OCI-LY7 (cell line): Measurements from ENCODE around the gene FRRS1L. TPM values are rescaled to one million over a fixed set of nuclear protein-coding genes. Genes with fewer than 3 reads are reported as not detected.

ENCODE experiments used
- BruUV-seq: library from RNA; stranded (reverse); fragments of 400-500 nt; replicated peaks from 2 replicates; lab custom pipeline; 2021; lab: Mats Ljungman, UMichigan
- CTCF ChIA-PET: fragments of 300-600 bp; sonication (Branson Sonifier 250); formaldehyde crosslinking; loops from one replicate; lab custom pipeline; 2022; ENCODE audit warnings: antibody characterized with exemption; ENCODE audit not compliant: unreplicated experiment; lab: Charles Lee
- POLR2A ChIA-PET: fragments of 300-600 bp; sonication (Branson Sonifier 250); formaldehyde crosslinking; loops from one replicate; lab custom pipeline; 2022; ENCODE audit warnings: antibody characterized with exemption; lab: Charles Lee
- DNase-seq: peaks from one replicate; pipeline ENCODE4 v3.0.0-alpha.2; 2015; ENCODE audit warnings: low spot score
- H2AFZ ChIP-seq: fragments of 200-600 bp; sonication (generic), shearing (Covaris generic); 2 replicates; pipeline ENCODE4 v1.6.1; 2014; ENCODE audit warnings: mild to moderate bottlenecking, antibody characterized with exemption, low read length, moderate library complexity
- H3K27ac ChIP-seq: fragments of 200-600 bp; sonication (generic); 2 replicates; pipeline ENCODE4 v1.5.1; 2014; ENCODE audit warnings: mixed run types, low read depth, mild to moderate bottlenecking, moderate library complexity, low read length, inconsistent platforms; ENCODE audit not compliant: poor library complexity, severe bottlenecking
- H3K36me3 ChIP-seq: fragments of 200-600 bp; sonication (generic); 2 replicates; pipeline ENCODE4 v1.6.1; 2014; ENCODE audit warnings: mild to moderate bottlenecking, antibody characterized with exemption, low read length, moderate library complexity, mixed read lengths; ENCODE audit not compliant: insufficient read depth
- H3K4me1 ChIP-seq: fragments of 200-600 bp; sonication (generic); 2 replicates; pipeline ENCODE4 v1.5.1; 2014; ENCODE audit warnings: mild to moderate bottlenecking, low read length; ENCODE audit not compliant: insufficient read depth, poor library complexity, severe bottlenecking
- H3K4me2 ChIP-seq: fragments of 200-600 bp; sonication (generic); 2 replicates; pipeline ENCODE4 v1.6.1; 2014; ENCODE audit warnings: mild to moderate bottlenecking, low read length
- H3K4me3 ChIP-seq: fragments of 200-600 bp; sonication (generic); 2 replicates; pipeline ENCODE4 v1.5.1; 2014; ENCODE audit warnings: mild to moderate bottlenecking, low read depth, low read length; ENCODE audit not compliant: poor library complexity, severe bottlenecking
- H3K79me2 ChIP-seq: fragments of 200-600 bp; sonication (generic); 2 replicates; pipeline ENCODE4 v1.6.1; 2016; ENCODE audit warnings: low read depth, mild to moderate bottlenecking, low read length, moderate library complexity, mixed read lengths; ENCODE audit not compliant: insufficient read depth
- H3K9me2 ChIP-seq: fragments of 200-600 bp; sonication (generic); 2 replicates; pipeline ENCODE4 v1.6.1; 2016; ENCODE audit warnings: mild to moderate bottlenecking, low read length, mixed read lengths; ENCODE audit not compliant: insufficient read depth
- H3K9me3 ChIP-seq: fragments of 200-600 bp; sonication (generic); 2 replicates; pipeline ENCODE4 v1.6.1; 2014; ENCODE audit warnings: mild to moderate bottlenecking, mixed run types, low read length, mixed read lengths
- H4K20me1 ChIP-seq: fragments of 200-600 bp; sonication (generic); 2 replicates; pipeline ENCODE4 v1.6.1; 2014; ENCODE audit warnings: mild to moderate bottlenecking, antibody characterized with exemption, low read length, moderate library complexity, mixed read lengths; ENCODE audit not compliant: insufficient read depth
- CTCF ChIP-seq: fragments of 200-600 bp; sonication (generic); conservative IDR thresholded peaks from 2 replicates; pipeline ENCODE4 v1.5.1; 2014; ENCODE audit warnings: mild to moderate bottlenecking, antibody characterized with exemption, low read length, moderate library complexity, mixed read lengths
- EZH2phosphoT487 ChIP-seq: fragments of 200-600 bp; sonication (generic); IDR thresholded peaks from 2 replicates; pipeline ENCODE4 v1.6.1; 2018; ENCODE audit warnings: low read depth, borderline replicate concordance, mild to moderate bottlenecking, mixed run types, antibody characterized with exemption, low read length, moderate library complexity, mixed read lengths
- intact Hi-C: fragments of 100-400 bp; cut with micrococcal nuclease; formaldehyde crosslinking; loops from one replicate; pipeline ENCODE4 v1.10.0; 2022; ENCODE audit not compliant: unreplicated experiment
- total RNA-seq, 2 experiments: library from RNA; depleted of rRNA in 1 of 2; stranded (reverse); fragments of >200 nt in 1 of 2; shearing (Covaris generic) in 1 of 2; gene quantifications; 2 replicates each; pipeline ENCODE4 v1.2.3, GENCODE V29; 2014 to 2022

The FRRS1L gene
- total RNA-seq, 2 experiments from 2014 or later = not detected

- CTCF ChIA-PET = interaction anchor here (0.6 kb wide), 1 partner anchor 36 kb away, joined by 3 read pairs; no protein-coding TSS in a partner anchor
- H3K79me2 ChIP-seq = peaks cover 40% of the 10 kb centered on the region
- intact Hi-C loops = no loop called here
These were observed 74.9 kb downstream of the FRRS1L start for GRCh38 chr9:109092051-109092580.

GRCh38 chr9:109088221-109088620 is 78.8 kb downstream of the FRRS1L start:
- intact Hi-C loops = no loop called here
- POLR2A ChIA-PET = interaction anchor here (1.0 to 1.2 kb wide), 2 partner anchors 18 to 40 kb away, joined by 3 read pairs; no protein-coding TSS in a partner anchor

More at GRCh38 chr9:109092051-109092580, 74.9 kb downstream of the FRRS1L start:
- Histone ChIP-seq H4K20me1 (peaks cover 23% of the 10 kb centered on the region), H3K4me3 (no peak overlapping the region), H3K4me2 (no peak overlapping the region), H3K36me3 (peaks cover 99% of the 10 kb centered on the region), H3K9me3 (no peaks in the 10 kb centered on the region), H3K9me2 (no peaks in the 10 kb centered on the region), H2AFZ (no peak overlapping the region), H3K4me1 (no peaks in the 10 kb centered on the region), H3K27ac (no peak overlapping the region)
- no TSS peak for BruUV-seq
- no peak for DNase-seq
- TF ChIP-seq CTCF (no peak), EZH2phosphoT487 (no peak)
- POLR2A ChIA-PET = interaction anchor here (0.7 kb wide), 1 partner anchor 8 kb away, joined by 3 read pairs; no protein-coding TSS in a partner anchor

More at GRCh38 chr9:109088221-109088620, 78.8 kb downstream of the FRRS1L start:
- Histone ChIP-seq H3K9me3 (no peaks in the 10 kb centered on the region), H3K4me2 (no peak overlapping the region), H3K4me1 (no peaks in the 10 kb centered on the region), H3K27ac (no peak overlapping the region), H3K9me2 (no peaks in the 10 kb centered on the region), H2AFZ (no peak overlapping the region), H3K36me3 (peaks cover 95% of the 10 kb centered on the region), H4K20me1 (peaks cover 17% of the 10 kb centered on the region), H3K79me2 (peaks cover 6% of the 10 kb centered on the region; the same call in 1 of the 2 replicates), H3K4me3 (no peak overlapping the region)
- CTCF ChIA-PET = no interaction called here
- BruUV-seq = no TSS peak
- DNase-seq = no peak
- TF ChIP-seq EZH2phosphoT487 (no peak), CTCF (no peak)
